ENCODE measurements around the gene MALAT1.
A peak's percentile ranks its signal among the peaks of the same experiment; 100 is the strongest.

The MALAT1 gene

GRCh38 chr11:65493367-65494176 lies 5.3 kb upstream of the MALAT1 start:
- Histone ChIP-seq H3K27ac (peak overlapping the region; percentile 74 to 100 (median 97)), H3K4me3 (no peak overlapping the region)

GRCh38 chr11:65496304-65497140 lies 2.3 kb upstream of the MALAT1 start:
- peak overlapping the region; percentile 8 to 79 (median 21) for H3K4me3 ChIP-seq

GRCh38 chr11:65497141-65498041 lies 1.5 kb upstream of the MALAT1 start:
- Histone ChIP-seq H3K27ac (peak overlapping the region; percentile 87 to 100 (median 99)), H3K4me3 (peak overlapping the region; percentile 55 to 84 (median 63))

More at GRCh38 chr11:65496304-65497140, 2.3 kb upstream of the MALAT1 start:
- H3K27ac ChIP-seq, result peak overlapping the region; percentile 57 to 100 (median 99)

- Histone ChIP-seq H3K4me3 (peak overlapping the region; percentile 55 to 84 (median 63)), H3K27ac (peak overlapping the region; percentile 87 to 100 (median 99))
Observed at GRCh38 chr11:65498042-65498726, 661 bp upstream of the MALAT1 start.

GRCh38 chr11:65498727-65498976 lies 193 bp upstream of the MALAT1 start:
- H3K27ac ChIP-seq, result peak overlapping the region; percentile 87 to 100 (median 99)
- H3K4me3 ChIP-seq, result peak overlapping the region; percentile 55 to 84 (median 63)

GRCh38 chr11:65499713-65500386 lies 1.0 kb downstream of the MALAT1 start:
- Histone ChIP-seq H3K27ac (peak overlapping the region; percentile 87 to 100 (median 99)), H3K4me3 (peak overlapping the region; percentile 55 to 84 (median 63))

- Histone ChIP-seq H3K4me3 (peak overlapping the region; percentile 55 to 84 (median 63)), H3K27ac (peak overlapping the region; percentile 87 to 100 (median 99))
Observed at GRCh38 chr11:65500387-65501185, 1.7 kb downstream of the MALAT1 start.

- Histone ChIP-seq H3K27ac (peak overlapping the region; percentile 23 to 100 (median 99)), H3K4me3 (peak overlapping the region; percentile 55 to 84 (median 63))
Observed at GRCh38 chr11:65501186-65501471, 2.3 kb downstream of the MALAT1 start.

- H3K4me3 ChIP-seq, result peak overlapping the region; percentile 55 to 84 (median 63)
- peak overlapping the region in 20 of 21 experiments; percentile 23 to 100 (median 99) for H3K27ac ChIP-seq
Observed at GRCh38 chr11:65501472-65502273, 2.8 kb downstream of the MALAT1 start.

GRCh38 chr11:65502274-65502554 lies 3.4 kb downstream of the MALAT1 start:
- H3K4me3 ChIP-seq, result peak overlapping the region; percentile 55 to 84 (median 63)
- H3K27ac ChIP-seq, result peak overlapping the region in 18 of 21 experiments; percentile 96 to 100 (median 99)

GRCh38 chr11:65502555-65503367 lies 3.9 kb downstream of the MALAT1 start:
- peak overlapping the region in 18 of 21 experiments; percentile 30 to 100 (median 99) for H3K27ac ChIP-seq
- peak overlapping the region; percentile 55 to 84 (median 63) for H3K4me3 ChIP-seq

- peak overlapping the region; percentile 55 to 84 (median 63) for H3K4me3 ChIP-seq
- H3K27ac ChIP-seq, result peak overlapping the region in 18 of 21 experiments; percentile 5 to 100 (median 98)
Observed at GRCh38 chr11:65503368-65503948, 4.6 kb downstream of the MALAT1 start.

- H3K4me3 ChIP-seq, result peak overlapping the region; percentile 55 to 84 (median 63)
Observed at GRCh38 chr11:65503949-65504673, 5.3 kb downstream of the MALAT1 start.

GRCh38 chr11:65504674-65505465 lies 6.0 kb downstream of the MALAT1 start:
- peak overlapping the region in 18 of 21 experiments; percentile 0 to 100 (median 50) for H3K27ac ChIP-seq
- H3K4me3 ChIP-seq, result peak overlapping the region; percentile 55 to 84 (median 63)

More at GRCh38 chr11:65503949-65504673, 5.3 kb downstream of the MALAT1 start:
- H3K27ac ChIP-seq, result peak overlapping the region in 16 of 21 experiments; percentile 5 to 100 (median 97)

Measured in skin epidermis (tissue), 12 donors.